Measurements from ENCODE around the gene MRPS9.

The MRPS9 gene

GRCh38 chr2:105127289-105127915, 89.5 kb downstream of the MRPS9 start:
- no peaks in the 10 kb centered on the region for H3K9me3 ChIP-seq (ENCODE audit: control insufficient read depth, insufficient read depth, low read length)
- H3K4me1 ChIP-seq (ENCODE audit: control insufficient read depth, insufficient read depth, low read length): no peaks in the 10 kb centered on the region
- H3K27me3 ChIP-seq (ENCODE audit: control insufficient read depth, insufficient read depth, low read length): no peaks in the 10 kb centered on the region
- no peaks in the 10 kb centered on the region for H3K36me3 ChIP-seq (ENCODE audit: control insufficient read depth, insufficient read depth, low read length)
- H3K9ac ChIP-seq (ENCODE audit: low read depth, low read length): no peak overlapping the region
- no peak overlapping the region for H3K4me3 ChIP-seq (ENCODE audit: low read depth, low read length)

GRCh38 chr2:105129722-105130232, 91.9 kb downstream of the MRPS9 start:
- no peaks in the 10 kb centered on the region for H3K4me1 ChIP-seq (ENCODE audit: control insufficient read depth, insufficient read depth, low read length)
- no peaks in the 10 kb centered on the region for H3K36me3 ChIP-seq (ENCODE audit: control insufficient read depth, insufficient read depth, low read length)
- no peaks in the 10 kb centered on the region for H3K9me3 ChIP-seq (ENCODE audit: control insufficient read depth, insufficient read depth, low read length)
- H3K9ac ChIP-seq (ENCODE audit: low read depth, low read length): no peak overlapping the region
- no peaks in the 10 kb centered on the region for H3K27me3 ChIP-seq (ENCODE audit: control insufficient read depth, insufficient read depth, low read length)
- H3K4me3 ChIP-seq (ENCODE audit: low read depth, low read length): no peak overlapping the region

- Histone ChIP-seq H3K4me3 (ENCODE audit: low read depth, low read length) (no peak overlapping the region), H3K4me1 (ENCODE audit: control insufficient read depth, insufficient read depth, low read length) (no peaks in the 10 kb centered on the region), H3K27me3 (ENCODE audit: control insufficient read depth, insufficient read depth, low read length) (no peaks in the 10 kb centered on the region), H3K36me3 (ENCODE audit: control insufficient read depth, insufficient read depth, low read length) (no peaks in the 10 kb centered on the region), H3K9ac (ENCODE audit: low read depth, low read length) (no peak overlapping the region), H3K9me3 (ENCODE audit: control insufficient read depth, insufficient read depth, low read length) (no peaks in the 10 kb centered on the region)
These were observed 92.7 kb downstream of the MRPS9 start for GRCh38 chr2:105130546-105130945.

- no peaks in the 10 kb centered on the region for H3K9me3 ChIP-seq (ENCODE audit: control insufficient read depth, insufficient read depth, low read length)
- H3K9ac ChIP-seq (ENCODE audit: low read depth, low read length): no peak overlapping the region
- no peaks in the 10 kb centered on the region for H3K27me3 ChIP-seq (ENCODE audit: control insufficient read depth, insufficient read depth, low read length)
- H3K36me3 ChIP-seq (ENCODE audit: control insufficient read depth, insufficient read depth, low read length): no peaks in the 10 kb centered on the region
- no peaks in the 10 kb centered on the region for H3K4me1 ChIP-seq (ENCODE audit: control insufficient read depth, insufficient read depth, low read length)
- no peak overlapping the region for H3K4me3 ChIP-seq (ENCODE audit: low read depth, low read length)
These were observed 96.2 kb downstream of the MRPS9 start for GRCh38 chr2:105134081-105134480.

GRCh38 chr2:105135436-105135835, 97.6 kb downstream of the MRPS9 start:
- Histone ChIP-seq H3K9ac (ENCODE audit: low read depth, low read length) (no peak overlapping the region), H3K4me1 (ENCODE audit: control insufficient read depth, insufficient read depth, low read length) (no peaks in the 10 kb centered on the region), H3K27me3 (ENCODE audit: control insufficient read depth, insufficient read depth, low read length) (no peaks in the 10 kb centered on the region), H3K9me3 (ENCODE audit: control insufficient read depth, insufficient read depth, low read length) (no peaks in the 10 kb centered on the region), H3K36me3 (ENCODE audit: control insufficient read depth, insufficient read depth, low read length) (no peaks in the 10 kb centered on the region), H3K4me3 (ENCODE audit: low read depth, low read length) (no peak overlapping the region)

- Histone ChIP-seq H3K4me1 (ENCODE audit: control insufficient read depth, insufficient read depth, low read length) (no peaks in the 10 kb centered on the region), H3K36me3 (ENCODE audit: control insufficient read depth, insufficient read depth, low read length) (no peaks in the 10 kb centered on the region), H3K9me3 (ENCODE audit: control insufficient read depth, insufficient read depth, low read length) (no peaks in the 10 kb centered on the region), H3K27me3 (ENCODE audit: control insufficient read depth, insufficient read depth, low read length) (no peaks in the 10 kb centered on the region), H3K4me3 (ENCODE audit: low read depth, low read length) (no peak overlapping the region), H3K9ac (ENCODE audit: low read depth, low read length) (no peak overlapping the region)
These were observed 98.5 kb downstream of the MRPS9 start for GRCh38 chr2:105136394-105136793.

GRCh38 chr2:105138643-105139042, 100.8 kb downstream of the MRPS9 start:
- H3K36me3 ChIP-seq (ENCODE audit: control insufficient read depth, insufficient read depth, low read length): no peaks in the 10 kb centered on the region
- H3K4me3 ChIP-seq (ENCODE audit: low read depth, low read length): no peak overlapping the region
- peaks cover 7% of the 10 kb centered on the region for H3K27me3 ChIP-seq (ENCODE audit: control insufficient read depth, insufficient read depth, low read length)
- no peak overlapping the region for H3K9ac ChIP-seq (ENCODE audit: low read depth, low read length)
- no peaks in the 10 kb centered on the region for H3K4me1 ChIP-seq (ENCODE audit: control insufficient read depth, insufficient read depth, low read length)
- no peaks in the 10 kb centered on the region for H3K9me3 ChIP-seq (ENCODE audit: control insufficient read depth, insufficient read depth, low read length)

- Histone ChIP-seq H3K9ac (ENCODE audit: low read depth, low read length) (no peak overlapping the region), H3K27me3 (ENCODE audit: control insufficient read depth, insufficient read depth, low read length) (peaks cover 10% of the 10 kb centered on the region)
These were observed 101.8 kb downstream of the MRPS9 start for GRCh38 chr2:105139556-105140239.

GRCh38 chr2:105140240-105140568, 102.3 kb downstream of the MRPS9 start:
- Histone ChIP-seq H3K4me3 (ENCODE audit: low read depth, low read length) (no peak overlapping the region), H3K36me3 (ENCODE audit: control insufficient read depth, insufficient read depth, low read length) (no peaks in the 10 kb centered on the region), H3K4me1 (ENCODE audit: control insufficient read depth, insufficient read depth, low read length) (no peaks in the 10 kb centered on the region), H3K27me3 (ENCODE audit: control insufficient read depth, insufficient read depth, low read length) (peaks cover 16% of the 10 kb centered on the region), H3K9ac (ENCODE audit: low read depth, low read length) (no peak overlapping the region), H3K9me3 (ENCODE audit: control insufficient read depth, insufficient read depth, low read length) (no peaks in the 10 kb centered on the region)

More at GRCh38 chr2:105139556-105140239, 101.8 kb downstream of the MRPS9 start:
- Histone ChIP-seq H3K36me3 (ENCODE audit: control insufficient read depth, insufficient read depth, low read length) (no peaks in the 10 kb centered on the region), H3K4me1 (ENCODE audit: control insufficient read depth, insufficient read depth, low read length) (no peaks in the 10 kb centered on the region), H3K4me3 (ENCODE audit: low read depth, low read length) (no peak overlapping the region), H3K9me3 (ENCODE audit: control insufficient read depth, insufficient read depth, low read length) (no peaks in the 10 kb centered on the region)

GRCh38 chr2:105141099-105141614, 103.3 kb downstream of the MRPS9 start:
- no peak overlapping the region for H3K9ac ChIP-seq (ENCODE audit: low read depth, low read length)
- H3K4me1 ChIP-seq (ENCODE audit: control insufficient read depth, insufficient read depth, low read length): no peaks in the 10 kb centered on the region
- peaks cover 16% of the 10 kb centered on the region for H3K27me3 ChIP-seq (ENCODE audit: control insufficient read depth, insufficient read depth, low read length)
- no peaks in the 10 kb centered on the region for H3K9me3 ChIP-seq (ENCODE audit: control insufficient read depth, insufficient read depth, low read length)
- H3K4me3 ChIP-seq (ENCODE audit: low read depth, low read length): no peak overlapping the region
- no peaks in the 10 kb centered on the region for H3K36me3 ChIP-seq (ENCODE audit: control insufficient read depth, insufficient read depth, low read length)

- Histone ChIP-seq H3K9me3 (ENCODE audit: control insufficient read depth, insufficient read depth, low read length) (no peaks in the 10 kb centered on the region), H3K27me3 (ENCODE audit: control insufficient read depth, insufficient read depth, low read length) (peaks cover 16% of the 10 kb centered on the region), H3K9ac (ENCODE audit: low read depth, low read length) (no peak overlapping the region), H3K4me3 (ENCODE audit: low read depth, low read length) (no peak overlapping the region), H3K4me1 (ENCODE audit: control insufficient read depth, insufficient read depth, low read length) (no peaks in the 10 kb centered on the region), H3K36me3 (ENCODE audit: control insufficient read depth, insufficient read depth, low read length) (no peaks in the 10 kb centered on the region)
These were observed 104.4 kb downstream of the MRPS9 start for GRCh38 chr2:105142239-105142638.

- H3K27me3 ChIP-seq (ENCODE audit: control insufficient read depth, insufficient read depth, low read length): peaks cover 16% of the 10 kb centered on the region
- H3K4me1 ChIP-seq (ENCODE audit: control insufficient read depth, insufficient read depth, low read length): no peaks in the 10 kb centered on the region
- H3K9me3 ChIP-seq (ENCODE audit: control insufficient read depth, insufficient read depth, low read length): no peaks in the 10 kb centered on the region
- H3K4me3 ChIP-seq (ENCODE audit: low read depth, low read length): peak overlapping the region; percentile 69
- no peaks in the 10 kb centered on the region for H3K36me3 ChIP-seq (ENCODE audit: control insufficient read depth, insufficient read depth, low read length)
- no peak overlapping the region for H3K9ac ChIP-seq (ENCODE audit: low read depth, low read length)
These were observed 105.2 kb downstream of the MRPS9 start for GRCh38 chr2:105143094-105143466.
